K562 (cell line): Measurements from ENCODE around the gene USPL1. TPM values are rescaled to one million over a fixed set of nuclear protein-coding genes. Genes with fewer than 3 reads are reported as not detected.

Experiments used
- ARNT ChIP-seq, 2 experiments: fragments of 450-650 bp; IDR thresholded peaks; 2 replicates each; pipeline ENCODE4 v1.6.1; 2016; ENCODE audit warnings: mild to moderate bottlenecking in 1 of 2
- ATF1 ChIP-seq, 2 experiments: fragments of 450-650 bp in 1 of 2; IDR thresholded peaks; 2 replicates each; pipeline ENCODE4 v1.6.1; 2016; ENCODE audit warnings: missing compliant biosample characterization in 1 of 2, missing genetic modification characterization in 1 of 2
- BACH1 ChIP-seq: fragments of 200-800 bp; sonication (Bioruptor generic); IDR thresholded peaks from 2 replicates; pipeline ENCODE4 v1.6.1; 2016; ENCODE audit warnings: missing genetic modification characterization, missing compliant biosample characterization
- ESRRA ChIP-seq: fragments of 450-650 bp; IDR thresholded peaks from 2 replicates; pipeline ENCODE4 v1.6.1; 2014; ENCODE audit warnings: low read depth, mild to moderate bottlenecking, moderate library complexity, borderline replicate concordance
- GTF2F1 ChIP-seq: IDR thresholded peaks from 2 replicates; pipeline ENCODE4 v1.6.1; 2011; ENCODE audit warnings: low read depth, low read length, improper control_type of control experiment
- HNRNPH1 ChIP-seq: fragments of 200-400 bp; formaldehyde crosslinking; optimal IDR thresholded peaks from 2 replicates; pipeline ENCODE3; 2017; ENCODE audit warnings: low read depth, mild to moderate bottlenecking, low read length, moderate library complexity
- MCM2 ChIP-seq: fragments of 450-650 bp; IDR thresholded peaks from 2 replicates; pipeline ENCODE4 v1.6.1; 2017; ENCODE audit warnings: low read depth, mild to moderate bottlenecking
- MIER1 ChIP-seq: fragments of 450-650 bp; IDR thresholded peaks from 2 replicates; pipeline ENCODE4 v1.6.1; 2016; ENCODE audit warnings: antibody characterized with exemption, mild to moderate bottlenecking, low read depth
- MTA3 ChIP-seq: fragments of 450-650 bp; formaldehyde crosslinking; IDR thresholded peaks from 2 replicates; pipeline ENCODE4 v1.6.1; 2017; ENCODE audit warnings: mild to moderate bottlenecking, borderline replicate concordance
- MYBL2 ChIP-seq, 2 experiments: fragments of 450-650 bp in 1 of 2; sonication (generic) in 1 of 2; formaldehyde crosslinking in 1 of 2; IDR thresholded peaks; 2 replicates each; pipeline versions ENCODE4 v1.6.1 to v1.8.1; 2017 to 2022; ENCODE audit warnings: borderline replicate concordance in 1 of 2, inconsistent platforms in 1 of 2, low read depth in 1 of 2, mild to moderate bottlenecking in 1 of 2, missing genetic modification reagents in 1 of 2, moderate library complexity in 1 of 2
- NBN ChIP-seq: fragments of 450-650 bp; IDR thresholded peaks from 2 replicates; pipeline ENCODE4 v1.6.1; 2016; ENCODE audit warnings: low read depth, mild to moderate bottlenecking
- PML ChIP-seq: IDR thresholded peaks from 2 replicates; pipeline ENCODE4 v1.6.1; 2012; ENCODE audit warnings: low read length, inconsistent platforms
- POLR2H ChIP-seq: IDR thresholded peaks from 2 replicates; pipeline ENCODE4 v1.6.1; 2016; ENCODE audit warnings: missing genetic modification characterization, low read depth, mild to moderate bottlenecking, control low read depth, missing compliant biosample characterization, moderate library complexity
- SAP30 ChIP-seq: fragments of 200-600 bp; sonication (generic); IDR thresholded peaks from 2 replicates; pipeline ENCODE4 v1.6.1; 2012; ENCODE audit warnings: borderline replicate concordance, low read depth, mild to moderate bottlenecking, moderate library complexity, low read length, control low read depth, inconsistent platforms; ENCODE audit not compliant: insufficient read depth, poor library complexity, severe bottlenecking
- SUPT5H ChIP-seq: fragments of 450-650 bp; IDR thresholded peaks from 2 replicates; pipeline ENCODE4 v1.6.1; 2016
- ZBTB7A ChIP-seq: IDR thresholded peaks from 2 replicates; pipeline ENCODE4 v1.6.1; 2011; ENCODE audit warnings: low read depth, mild to moderate bottlenecking, low read length, moderate library complexity, borderline replicate concordance; ENCODE audit not compliant: control insufficient read depth
- ZNF830 ChIP-seq: fragments of 250-450 bp; sonication (Bioruptor Pico); IDR thresholded peaks from 2 replicates; pipeline ENCODE4 v1.5.0; 2021; ENCODE audit warnings: mild to moderate bottlenecking
- polyA plus RNA-seq, 8 experiments: library from polyadenylated mRNA; depleted of rRNA in 4 of 8; stranded (reverse) in 5 of 8; unstranded in 3 of 8; fragments of >200 nt; fragmentation: Nextera tagmentation in 2 of 8; fragmentation: Illumina TruSeq in 1 of 8; extraction: Ambion mirVana in 2 of 8; extraction: Trizol in 1 of 8; gene quantifications; 2 replicates each; pipeline versions ENCODE4 v1.2.1 to v1.2.3, GENCODE V29; 2011 to 2014; ENCODE audit warnings: inconsistent platforms in 1 of 8, missing spikeins in 1 of 8
- total RNA-seq, 7 experiments: library from RNA; depleted of rRNA in 6 of 7; stranded (reverse); fragments of >200 nt in 6 of 7; fragmentation: Illumina TruSeq in 2 of 7; extraction: Trizol in 2 of 7; gene quantifications; 2 replicates each; pipeline versions ENCODE4 v1.2.1 to v1.2.3, GENCODE V29; 2011 to 2021; ENCODE audit warnings: low replicate concordance in 1 of 7
- TF ChIP-seq, protein P1 (sequence below): fragments of 250-450 bp; sonication (Bioruptor Pico); IDR thresholded peaks from 2 replicates; pipeline ENCODE4 v1.9.0; 2021; ENCODE audit warnings: mild to moderate bottlenecking, inconsistent platforms
- TF ChIP-seq, protein P2 (sequence below), 2 experiments: fragments of 200-800 bp in 1 of 2; sonication (Bioruptor generic) in 1 of 2; sonication (generic) in 1 of 2; formaldehyde crosslinking in 1 of 2; IDR thresholded peaks in 1 of 2; conservative IDR thresholded peaks in 1 of 2; 2 replicates each; pipeline versions ENCODE4 v1.5.0 to v1.6.1; 2016 to 2020; ENCODE audit warnings: missing compliant biosample characterization in 1 of 2, missing genetic modification characterization in 1 of 2, missing genetic modification reagents in 1 of 2

The USPL1 gene
- total and polyA plus RNA-seq, 9 of the 15 experiments (the other 6 are each of a cell fraction or from before 2014, with no cell fraction given) = 5.5 to 18.0 (median 12.0) TPM

DNA sequence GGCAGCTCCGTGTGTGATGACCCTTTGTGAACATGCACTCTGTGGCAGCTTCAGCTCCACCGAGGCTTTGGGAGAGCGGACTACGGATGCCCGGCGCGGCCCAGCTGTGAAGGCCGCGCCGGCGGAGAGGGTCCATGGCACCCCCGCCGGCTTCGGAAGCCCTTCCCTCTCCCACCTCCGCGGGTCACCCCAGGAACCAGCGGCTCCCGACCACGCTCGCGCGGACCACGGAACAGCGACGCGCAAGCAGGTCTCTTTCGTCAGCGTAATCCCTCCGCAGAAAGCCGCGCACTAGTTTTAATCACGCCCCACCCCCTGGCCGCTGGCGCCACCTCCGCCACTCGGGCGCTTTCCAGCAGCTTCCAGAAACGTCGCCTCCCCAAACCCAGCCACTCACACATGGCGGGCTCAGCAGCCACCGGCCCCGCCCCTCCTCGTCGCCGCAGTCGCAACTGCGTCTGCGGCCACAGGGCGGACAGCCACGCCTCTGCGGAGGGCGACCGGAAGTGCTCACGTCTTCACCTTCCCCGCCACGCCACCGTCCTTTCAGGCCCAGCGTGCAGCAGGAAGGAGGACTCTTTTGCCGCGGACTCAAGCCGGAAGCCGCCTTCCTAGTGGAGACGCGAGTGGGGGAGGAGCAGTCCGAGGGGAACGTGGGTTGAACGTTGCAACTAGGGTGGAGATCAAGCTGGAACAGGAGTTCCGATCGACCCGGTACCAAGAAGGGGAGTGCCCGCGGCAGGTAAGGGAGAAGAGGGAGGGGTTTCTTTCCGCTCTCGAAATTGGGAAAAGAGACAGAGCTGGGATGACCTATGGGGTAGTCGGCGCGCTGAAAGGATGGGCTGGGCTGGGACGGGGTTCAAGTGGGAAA is at the start of gene USPL1 (continued):
- TF ChIP-seq SAP30 (peak; percentile 50), MTA3 (peak; percentile 80), MCM2 (no peak), ZBTB7A (peak; percentile 73), NBN (peak; percentile 74), ARNT (IDR thresholded peaks at IDR 0.05) (peak in 1 of 2 experiments; percentile 59; a peak in 1 of 4 replicates), ATF1 (CRISPR knock-in tag; IDR thresholded peaks at IDR 0.05) (peak; percentile 55), ATF1 (tag; IDR thresholded peaks at IDR 0.05) (peak; percentile 96), BACH1 (no peak), GTF2F1 (no peak), HNRNPH1 (no peak), POLR2H (peak; percentile 42; the same call in 1 of the 2 replicates), ZNF830 (0 out of 2 replicates have a peak, but pooled peaks have one; percentile 17), ESRRA (peak; percentile 82; the same call in 1 of the 2 replicates), MYBL2 (IDR thresholded peaks at IDR 0.05; ENCODE audit: low read depth) (no peak), MYBL2 (CRISPR knock-in tag; IDR thresholded peaks at IDR 0.05; ENCODE audit: borderline replicate concordance) (no peak), MIER1 (no peak), SUPT5H (peak; percentile 74), PML (peak; percentile 66)
- TF ChIP-seq, protein P1, sequence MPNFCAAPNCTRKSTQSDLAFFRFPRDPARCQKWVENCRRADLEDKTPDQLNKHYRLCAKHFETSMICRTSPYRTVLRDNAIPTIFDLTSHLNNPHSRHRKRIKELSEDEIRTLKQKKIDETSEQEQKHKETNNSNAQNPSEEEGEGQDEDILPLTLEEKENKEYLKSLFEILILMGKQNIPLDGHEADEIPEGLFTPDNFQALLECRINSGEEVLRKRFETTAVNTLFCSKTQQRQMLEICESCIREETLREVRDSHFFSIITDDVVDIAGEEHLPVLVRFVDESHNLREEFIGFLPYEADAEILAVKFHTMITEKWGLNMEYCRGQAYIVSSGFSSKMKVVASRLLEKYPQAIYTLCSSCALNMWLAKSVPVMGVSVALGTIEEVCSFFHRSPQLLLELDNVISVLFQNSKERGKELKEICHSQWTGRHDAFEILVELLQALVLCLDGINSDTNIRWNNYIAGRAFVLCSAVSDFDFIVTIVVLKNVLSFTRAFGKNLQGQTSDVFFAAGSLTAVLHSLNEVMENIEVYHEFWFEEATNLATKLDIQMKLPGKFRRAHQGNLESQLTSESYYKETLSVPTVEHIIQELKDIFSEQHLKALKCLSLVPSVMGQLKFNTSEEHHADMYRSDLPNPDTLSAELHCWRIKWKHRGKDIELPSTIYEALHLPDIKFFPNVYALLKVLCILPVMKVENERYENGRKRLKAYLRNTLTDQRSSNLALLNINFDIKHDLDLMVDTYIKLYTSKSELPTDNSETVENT (CRISPR knock-in tag) = peak; percentile 12
- TF ChIP-seq, protein P2, sequence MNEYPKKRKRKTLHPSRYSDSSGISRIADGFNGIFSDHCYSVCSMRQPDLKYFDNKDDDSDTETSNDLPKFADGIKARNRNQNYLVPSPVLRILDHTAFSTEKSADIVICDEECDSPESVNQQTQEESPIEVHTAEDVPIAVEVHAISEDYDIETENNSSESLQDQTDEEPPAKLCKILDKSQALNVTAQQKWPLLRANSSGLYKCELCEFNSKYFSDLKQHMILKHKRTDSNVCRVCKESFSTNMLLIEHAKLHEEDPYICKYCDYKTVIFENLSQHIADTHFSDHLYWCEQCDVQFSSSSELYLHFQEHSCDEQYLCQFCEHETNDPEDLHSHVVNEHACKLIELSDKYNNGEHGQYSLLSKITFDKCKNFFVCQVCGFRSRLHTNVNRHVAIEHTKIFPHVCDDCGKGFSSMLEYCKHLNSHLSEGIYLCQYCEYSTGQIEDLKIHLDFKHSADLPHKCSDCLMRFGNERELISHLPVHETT (CRISPR knock-in tag; conservative IDR thresholded peaks at IDR 0.05 in 1 of 2, IDR thresholded peaks at IDR 0.05 in 1 of 2) = peak in 1 of 2 experiments; percentile 83; a peak in 2 of 4 replicates
